Neuronal stem cell (in vitro differentiated cells): ENCODE results near the gene NOC2L.
A peak's percentile ranks its signal among the peaks of the same experiment; 100 is the strongest.

ENCODE experiments used
- DNase-seq: peaks from one replicate; pipeline ENCODE4 v3.0.0-alpha.2; 2013; ENCODE audit warnings: low spot score
- H2AFZ ChIP-seq: one replicate; pipeline ENCODE4 v1.6.1; 2013; ENCODE audit warnings: mild to moderate bottlenecking, low read length, inconsistent platforms
- H2AK5ac ChIP-seq: 2 replicates; pipeline ENCODE4 v1.6.1; 2013; ENCODE audit warnings: low read depth, mild to moderate bottlenecking, inconsistent platforms, low read length, moderate library complexity, mixed read lengths
- H2BK120ac ChIP-seq: 2 replicates; pipeline ENCODE4 v1.6.1; 2013; ENCODE audit warnings: low read depth, mild to moderate bottlenecking, inconsistent platforms, low read length, moderate library complexity, mixed read lengths
- H2BK12ac ChIP-seq: one replicate; pipeline ENCODE4 v1.6.1; 2013; ENCODE audit warnings: low read length, inconsistent platforms
- H2BK15ac ChIP-seq: 2 replicates; pipeline ENCODE4 v1.6.1; 2013; ENCODE audit warnings: mild to moderate bottlenecking, low read length, inconsistent platforms, mixed read lengths
- H2BK5ac ChIP-seq: one replicate; pipeline ENCODE4 v1.6.1; 2013; ENCODE audit warnings: inconsistent platforms, mild to moderate bottlenecking, low read length, moderate library complexity
- H3K14ac ChIP-seq: one replicate; pipeline ENCODE4 v1.6.1; 2013; ENCODE audit warnings: low read length, inconsistent platforms
- H3K18ac ChIP-seq: 2 replicates; pipeline ENCODE4 v1.6.1; 2013; ENCODE audit warnings: low read length, inconsistent platforms
- H3K23ac ChIP-seq: 2 replicates; pipeline ENCODE4 v1.6.1; 2013; ENCODE audit warnings: low read depth, mild to moderate bottlenecking, mixed read lengths, low read length, inconsistent platforms; ENCODE audit not compliant: poor library complexity
- H3K27ac ChIP-seq: replicated peaks from 3 replicates; pipeline ENCODE4 v1.5.1; 2013; ENCODE audit warnings: low read length, inconsistent platforms
- H3K27me3 ChIP-seq, 3 experiments: 2 replicates each; pipeline ENCODE4 v1.6.1; 2013; ENCODE audit warnings: low read length in 3 of 3, mild to moderate bottlenecking in 2 of 3, inconsistent platforms in 1 of 3, low read depth in 1 of 3, mixed read lengths in 1 of 3, moderate library complexity in 1 of 3; ENCODE audit not compliant: control insufficient read depth in 3 of 3, insufficient read depth in 3 of 3
- H3K36me3 ChIP-seq, 2 donors: replicated peaks in 1 of 2; 2 replicates each; pipeline ENCODE4 v1.6.1; 2013; ENCODE audit warnings: low read length in 2 of 2; ENCODE audit not compliant: control insufficient read depth in 2 of 2, insufficient read depth in 2 of 2
- H3K4ac ChIP-seq: 2 replicates; pipeline ENCODE4 v1.6.1; 2013; ENCODE audit warnings: inconsistent platforms, mild to moderate bottlenecking, low read length, moderate library complexity
- H3K4me1 ChIP-seq, 2 donors: 1 replicate in 1 of 2; 2 replicates in 1 of 2; pipeline ENCODE4 v1.6.1; 2013; ENCODE audit warnings: low read length in 2 of 2, low read depth in 1 of 2; ENCODE audit not compliant: control insufficient read depth in 2 of 2, insufficient read depth in 1 of 2
- H3K4me2 ChIP-seq: one replicate; pipeline ENCODE4 v1.6.1; 2013; ENCODE audit warnings: mild to moderate bottlenecking, low read length, inconsistent platforms; ENCODE audit not compliant: insufficient read depth, poor library complexity, severe bottlenecking
- H3K4me3 ChIP-seq, 2 donors: 2 replicates each; pipeline ENCODE4 v1.5.1; 2013; ENCODE audit warnings: low read length in 2 of 2, mild to moderate bottlenecking in 2 of 2, inconsistent platforms in 1 of 2, moderate library complexity in 1 of 2
- H3K79me1 ChIP-seq: one replicate; pipeline ENCODE4 v1.6.1; 2013; ENCODE audit warnings: low read depth, mild to moderate bottlenecking, inconsistent platforms, low read length, moderate library complexity
- H3K9ac ChIP-seq: one replicate; pipeline ENCODE4 v1.6.1; 2013; ENCODE audit warnings: mild to moderate bottlenecking, low read depth, low read length, inconsistent platforms; ENCODE audit not compliant: poor library complexity
- H3K9me3 ChIP-seq, 2 donors: replicated peaks in 1 of 2; 2 replicates each; pipeline versions ENCODE3 to v1.6.1; 2013; ENCODE audit warnings: low read length in 2 of 2, mild to moderate bottlenecking in 2 of 2, inconsistent platforms in 1 of 2, low read depth in 1 of 2, mixed read lengths in 1 of 2, moderate library complexity in 1 of 2; ENCODE audit not compliant: control insufficient read depth in 2 of 2, insufficient read depth in 1 of 2
- H4K8ac ChIP-seq: one replicate; pipeline ENCODE4 v1.6.1; 2013; ENCODE audit warnings: low read depth, mild to moderate bottlenecking, inconsistent platforms, low read length, moderate library complexity
- H4K91ac ChIP-seq: one replicate; pipeline ENCODE4 v1.6.1; 2013; ENCODE audit warnings: low read length, low read depth, mild to moderate bottlenecking, inconsistent platforms; ENCODE audit not compliant: poor library complexity
- WGBS, 2 donors: extraction: QIAGEN DNeasy Blood & Tissue Kit; methylation state at CpG; one replicate each; pipeline ENCODE4 v1.1.7; 2013; ENCODE audit warnings: missing lambda C conversion rate in 2 of 2, mixed read lengths in 1 of 2; ENCODE audit not compliant: insufficient read length in 2 of 2, insufficient replicate concordance in 1 of 2; ENCODE audit errors: extremely low coverage in 2 of 2; 5-methylcytosine and 5-hydroxymethylcytosine counted together

Gene NOC2L

GRCh38 chr1:953524-954320 lies 5.3 kb downstream of the NOC2L start:
- Histone ChIP-seq H3K14ac (no peak overlapping the region), H3K36me3 (peaks cover 59 to 86% of the 10 kb centered on the region in 2 donors)

GRCh38 chr1:952603-953002 lies 6.5 kb downstream of the NOC2L start:
- no peak overlapping the region for H2AK5ac ChIP-seq
- H3K14ac ChIP-seq = no peak overlapping the region
- no CpG with 5 or more reads among the region's 7 CpGs for WGBS, 2 donors
- no peak overlapping the region for H3K4me3 ChIP-seq
- peaks cover 3% of the 10 kb centered on the region for H3K79me1 ChIP-seq
- no peak overlapping the region for H4K91ac ChIP-seq
- no peak overlapping the region for H3K9ac ChIP-seq
- H2BK5ac ChIP-seq = no peak overlapping the region
- H2BK12ac ChIP-seq = no peak overlapping the region
- H3K36me3 ChIP-seq = peaks cover 64 to 97% of the 10 kb centered on the region in 2 donors
- no peak overlapping the region for H3K18ac ChIP-seq
- no peak overlapping the region for H3K4me2 ChIP-seq
- no peak overlapping the region for H4K8ac ChIP-seq
- H3K9me3 ChIP-seq = peaks cover 0 to 2% of the 10 kb centered on the region in 2 donors
- H2BK120ac ChIP-seq = no peak overlapping the region
- no peak overlapping the region for H2AFZ ChIP-seq
- no peaks in the 10 kb centered on the region for H3K4me1 ChIP-seq
- DNase-seq = no peak
- H2BK15ac ChIP-seq = no peak overlapping the region
- H3K27ac ChIP-seq = no peak overlapping the region
- H3K27me3 ChIP-seq = no peaks in the 10 kb centered on the region
- no peak overlapping the region for H3K4ac ChIP-seq
- H3K23ac ChIP-seq = peak overlapping the region; percentile 65

More at GRCh38 chr1:953524-954320, 5.3 kb downstream of the NOC2L start:
- no peak overlapping the region for H3K4ac ChIP-seq
- H2BK15ac ChIP-seq = no peak overlapping the region
- no peaks in the 10 kb centered on the region for H3K27me3 ChIP-seq
- H2BK120ac ChIP-seq = no peak overlapping the region
- H2AFZ ChIP-seq = no peak overlapping the region
- H4K91ac ChIP-seq = no peak overlapping the region
- no peak overlapping the region for H2AK5ac ChIP-seq
- H3K9ac ChIP-seq = no peak overlapping the region
- no CpG with 5 or more reads among the region's 32 CpGs for WGBS, 2 donors
- no peak overlapping the region for H3K18ac ChIP-seq
- no peak overlapping the region for H2BK5ac ChIP-seq
- peaks cover 0 to 2% of the 10 kb centered on the region in 2 donors for H3K9me3 ChIP-seq
- peak overlapping the region in 1 of 2 donors; percentile 11 for H3K4me3 ChIP-seq
- no peaks in the 10 kb centered on the region for H3K4me1 ChIP-seq
- no peak for DNase-seq
- H3K79me1 ChIP-seq = peaks cover 8% of the 10 kb centered on the region
- H3K4me2 ChIP-seq = peak overlapping the region; percentile 2
- no peak overlapping the region for H3K27ac ChIP-seq
- no peak overlapping the region for H2BK12ac ChIP-seq
- no peak overlapping the region for H3K23ac ChIP-seq
- H4K8ac ChIP-seq = peak overlapping the region; percentile 65

GRCh38 chr1:952201-952600 lies 6.9 kb downstream of the NOC2L start:
- Histone ChIP-seq H3K36me3 (peaks cover 65 to 99% of the 10 kb centered on the region in 2 donors), H3K4ac (no peak overlapping the region)

GRCh38 chr1:951364-951763 lies 7.7 kb downstream of the NOC2L start:
- Histone ChIP-seq H3K4ac (no peak overlapping the region), H3K27me3 (no peaks in the 10 kb centered on the region), H4K91ac (no peak overlapping the region), H3K18ac (no peak overlapping the region), H2BK120ac (no peak overlapping the region), H3K4me1 (no peaks in the 10 kb centered on the region), H2BK5ac (no peak overlapping the region), H2AFZ (no peak overlapping the region), H3K9me3 (peaks cover 0 to 2% of the 10 kb centered on the region in 2 donors), H3K4me2 (no peak overlapping the region), H3K79me1 (peaks cover 3% of the 10 kb centered on the region), H3K27ac (no peak overlapping the region), H4K8ac (no peak overlapping the region), H3K9ac (peak overlapping the region; percentile 15), H2BK12ac (no peak overlapping the region), H3K4me3 (no peak overlapping the region), H3K23ac (no peak overlapping the region), H2BK15ac (no peak overlapping the region), H3K14ac (no peak overlapping the region), H3K36me3 (peaks cover 61 to 98% of the 10 kb centered on the region in 2 donors), H2AK5ac (no peak overlapping the region)
- no CpG with 5 or more reads among the region's 6 CpGs for WGBS, 2 donors
- DNase-seq = no peak

More at GRCh38 chr1:952201-952600, 6.9 kb downstream of the NOC2L start:
- Histone ChIP-seq H2AFZ (no peak overlapping the region), H4K91ac (no peak overlapping the region), H3K9me3 (peaks cover 0 to 2% of the 10 kb centered on the region in 2 donors), H2BK12ac (no peak overlapping the region), H3K27me3 (no peaks in the 10 kb centered on the region), H3K23ac (no peak overlapping the region), H2BK5ac (no peak overlapping the region), H3K79me1 (peaks cover 3% of the 10 kb centered on the region), H2AK5ac (no peak overlapping the region), H2BK120ac (no peak overlapping the region), H2BK15ac (no peak overlapping the region), H3K18ac (no peak overlapping the region), H3K27ac (no peak overlapping the region), H3K4me2 (no peak overlapping the region), H3K14ac (no peak overlapping the region), H4K8ac (no peak overlapping the region), H3K9ac (no peak overlapping the region), H3K4me1 (no peaks in the 10 kb centered on the region), H3K4me3 (no peak overlapping the region)
- no peak for DNase-seq
- WGBS, 2 donors = no CpG with 5 or more reads among the region's 15 CpGs
